K562 (cell line): ENCODE data around the gene CALU.

Source experiments
- CHCHD3 ChIP-seq: fragments of 250-450 bp; sonication (Bioruptor Pico); IDR thresholded peaks from 2 replicates; pipeline ENCODE4 v2.1.2; 2022; ENCODE audit warnings: mild to moderate bottlenecking
- ELK1 ChIP-seq: sonication (generic); formaldehyde crosslinking; IDR thresholded peaks from 2 replicates; pipeline ENCODE4 v1.8.1; 2022; ENCODE audit warnings: missing genetic modification reagents
- NR2C1 ChIP-seq, 2 experiments: fragments of 450-650 bp; IDR thresholded peaks; 2 replicates each; pipeline ENCODE4 v1.6.1; 2017; ENCODE audit warnings: mild to moderate bottlenecking in 2 of 2, antibody characterized with exemption in 1 of 2, inconsistent platforms in 1 of 2, missing compliant biosample characterization in 1 of 2, missing genetic modification characterization in 1 of 2
- POLR2A ChIP-seq: fragments of 450-650 bp; conservative IDR thresholded peaks from 2 replicates; pipeline ENCODE4 v1.6.1; 2016
- TBP ChIP-seq: optimal IDR thresholded peaks from 2 replicates; pipeline ENCODE3; 2011; ENCODE audit warnings: low read depth, low read length, improper control_type of control experiment
- ZBTB43 ChIP-seq: sonication (generic); formaldehyde crosslinking; IDR thresholded peaks from 2 replicates; pipeline ENCODE4 v1.8.0; 2023; ENCODE audit warnings: mild to moderate bottlenecking, missing genetic modification reagents

- TF ChIP-seq ELK1 (CRISPR knock-in tag) = no peak
- TF ChIP-seq ZBTB43 = no peak
- no peak for TF ChIP-seq NR2C1 (IDR thresholded peaks at IDR 0.05)
- no peak for TF ChIP-seq NR2C1 (tag; IDR thresholded peaks at IDR 0.05)
- no peak for TF ChIP-seq TBP
- no peak for TF ChIP-seq CHCHD3 (CRISPR knock-in tag)
- no peak for TF ChIP-seq POLR2A
Observed at GRCh38 chr7:128804484-128804883, 65.3 kb downstream of the CALU start.
